ENCODE data around the gene MALAT1.

GRCh38 chr11:65492637-65493366, 6.0 kb upstream of the MALAT1 start:
- TF ChIP-seq CTCF (IDR thresholded peaks at IDR 0.05) (no peak), POLR2AphosphoS5 (IDR thresholded peaks at IDR 0.05) (peak; percentile 62 to 85 (median 67))
